ENCODE results near the gene TRIL. TPM values are rescaled to one million over a fixed set of nuclear protein-coding genes. Genes with fewer than 3 reads are reported as not detected.

Gene TRIL
- total and polyA plus RNA-seq, 2 donors (not counting 3 experiments of a cell fraction or from before 2014, with no cell fraction given), result 0.52 to 1.8 TPM

DNA sequence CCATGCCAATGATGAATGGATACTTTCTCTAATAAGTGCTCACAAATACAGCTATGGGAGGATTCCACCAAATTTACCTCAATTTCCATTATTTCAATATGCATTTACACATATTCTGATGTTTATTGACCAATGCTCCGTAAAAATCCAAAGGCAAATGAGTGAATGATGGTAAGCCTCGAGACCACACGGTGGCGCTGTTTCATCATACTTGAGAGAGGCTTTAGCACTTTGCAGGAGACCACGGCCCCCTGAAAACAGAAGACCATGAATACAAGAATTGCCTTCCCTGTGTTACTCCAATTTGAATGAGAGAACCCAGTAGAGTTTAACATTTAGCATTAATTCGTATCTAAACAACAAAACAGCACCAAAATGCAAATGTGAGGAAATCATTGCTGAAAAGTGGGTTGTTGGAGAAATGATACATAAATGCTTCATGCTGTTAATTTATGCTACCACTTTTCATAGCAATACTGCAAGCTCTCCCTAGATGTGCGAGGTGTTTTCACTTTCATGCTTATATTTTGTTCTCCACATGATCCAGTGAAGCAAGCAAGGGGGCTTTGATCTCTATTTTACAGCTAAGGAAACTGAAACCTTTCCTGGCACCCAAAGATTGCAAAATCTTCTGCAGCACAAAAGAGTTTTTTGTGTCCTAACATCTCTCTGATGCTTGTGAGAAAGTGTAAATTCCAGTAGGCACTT lies 35.4 kb downstream of the TRIL start:
- BruUV-seq (replicated peaks), result no TSS peak
- Histone ChIP-seq H4K20me1 (replicated peaks; ENCODE audit: control insufficient read depth, extremely low read depth, insufficient read depth, low read length) (no peaks in the 10 kb centered on the region), H3K9ac (replicated peaks; ENCODE audit: extremely low read depth, insufficient read depth, low read length) (no peak overlapping the region), H3K4me3 (replicated peaks in 1 of 3; ENCODE audit: insufficient read depth in 1 of 3, low read depth in 1 of 3, low read length in 3 of 3) (no peak overlapping the region), H3K36me3 (ENCODE audit: control insufficient read depth in 2 of 2, extremely low read depth in 1 of 2, insufficient read depth in 2 of 2, low read length in 2 of 2) (no peaks in the 10 kb centered on the region), H3K4me2 (ENCODE audit: insufficient read depth, low read length) (no peak overlapping the region), H3K79me2 (ENCODE audit: control insufficient read depth, insufficient read depth, low read length) (no peaks in the 10 kb centered on the region), H3K4me1 (ENCODE audit: control insufficient read depth, extremely low read depth, insufficient read depth, low read length) (no peaks in the 10 kb centered on the region), H2AFZ (ENCODE audit: low read depth, low read length) (no peak overlapping the region), H3K27ac (ENCODE audit: insufficient read depth, low read depth, low read length) (no peak overlapping the region), H3K9me1 (replicated peaks; ENCODE audit: control insufficient read depth, extremely low read depth, insufficient read depth, low read length) (no peaks in the 10 kb centered on the region), H3K9me3 (replicated peaks; ENCODE audit: control insufficient read depth, insufficient read depth, low read length) (no peaks in the 10 kb centered on the region), H3K27me3 (ENCODE audit: control insufficient read depth in 2 of 2, insufficient read depth in 2 of 2, low read length in 2 of 2) (peaks cover 4 to 6% of the 10 kb centered on the region in 2 experiments)
- intact Hi-C loops (cut with micrococcal nuclease), result loop anchor here (1.0 to 5.0 kb wide), 9 partner anchors 34 to 998 kb away; no protein-coding TSS in a partner anchor
- peak; percentile 80 for FAIRE-seq
- DNase-seq (ENCODE audit: low read depth, low spot score), result peak; percentile 78
- CTCF ChIA-PET, result interaction anchor here (0.6 to 13.4 kb wide), 59 partner anchors 10 to 1727 kb away, joined by 3 to 1408 read pairs (median 5); partner anchors contain the start of genes CPVL and TRIL
- TF ChIP-seq POLR2AphosphoS5 (IDR thresholded peaks at IDR 0.05; ENCODE audit: insufficient read depth, low read depth, low read length), result no peak
- no peak for TF ChIP-seq JUN (IDR thresholded peaks at IDR 0.05; ENCODE audit: borderline replicate concordance, insufficient read depth, insufficient read length, low read depth)
- TF ChIP-seq, protein P1, sequence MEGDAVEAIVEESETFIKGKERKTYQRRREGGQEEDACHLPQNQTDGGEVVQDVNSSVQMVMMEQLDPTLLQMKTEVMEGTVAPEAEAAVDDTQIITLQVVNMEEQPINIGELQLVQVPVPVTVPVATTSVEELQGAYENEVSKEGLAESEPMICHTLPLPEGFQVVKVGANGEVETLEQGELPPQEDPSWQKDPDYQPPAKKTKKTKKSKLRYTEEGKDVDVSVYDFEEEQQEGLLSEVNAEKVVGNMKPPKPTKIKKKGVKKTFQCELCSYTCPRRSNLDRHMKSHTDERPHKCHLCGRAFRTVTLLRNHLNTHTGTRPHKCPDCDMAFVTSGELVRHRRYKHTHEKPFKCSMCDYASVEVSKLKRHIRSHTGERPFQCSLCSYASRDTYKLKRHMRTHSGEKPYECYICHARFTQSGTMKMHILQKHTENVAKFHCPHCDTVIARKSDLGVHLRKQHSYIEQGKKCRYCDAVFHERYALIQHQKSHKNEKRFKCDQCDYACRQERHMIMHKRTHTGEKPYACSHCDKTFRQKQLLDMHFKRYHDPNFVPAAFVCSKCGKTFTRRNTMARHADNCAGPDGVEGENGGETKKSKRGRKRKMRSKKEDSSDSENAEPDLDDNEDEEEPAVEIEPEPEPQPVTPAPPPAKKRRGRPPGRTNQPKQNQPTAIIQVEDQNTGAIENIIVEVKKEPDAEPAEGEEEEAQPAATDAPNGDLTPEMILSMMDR (IDR thresholded peaks at IDR 0.05; ENCODE audit: extremely low read depth in 1 of 2, insufficient read depth in 1 of 2, low read depth in 1 of 2, low read length in 2 of 2), result peak; percentile 71 to 74
- no peak for TF ChIP-seq GATA2 (IDR thresholded peaks at IDR 0.05; ENCODE audit: insufficient read depth, insufficient read length, low read depth, low read length)
- TF ChIP-seq EZH2 (IDR thresholded peaks at IDR 0.05; ENCODE audit: borderline replicate concordance, low read depth, low read length, severe bottlenecking), result no peak
- no peak for TF ChIP-seq FOS (IDR thresholded peaks at IDR 0.05; ENCODE audit: borderline replicate concordance, insufficient read depth, low read length)
- TF ChIP-seq MYC (IDR thresholded peaks at IDR 0.05; ENCODE audit: low read depth, low read length), result no peak
- POLR2A ChIA-PET, result no interaction called here
- dilution Hi-C loops (cut with MboI; ENCODE audit: extremely low pct_ligation_motif_present, low sequenced_read_pairs), result no loop called here

Data from endothelial cell of umbilical vein (primary cell).